NCI-H345 treated with DMSO at 0.1 percent for 48 hours (cell line): Measurements from ENCODE around the gene CFAP221.

Experiments used
- DNase-seq: peaks from one replicate; lab custom pipeline; 2025; ENCODE audit not compliant: unreplicated experiment; lab: John Stamatoyannopoulos, UW

The CFAP221 gene

DNA sequence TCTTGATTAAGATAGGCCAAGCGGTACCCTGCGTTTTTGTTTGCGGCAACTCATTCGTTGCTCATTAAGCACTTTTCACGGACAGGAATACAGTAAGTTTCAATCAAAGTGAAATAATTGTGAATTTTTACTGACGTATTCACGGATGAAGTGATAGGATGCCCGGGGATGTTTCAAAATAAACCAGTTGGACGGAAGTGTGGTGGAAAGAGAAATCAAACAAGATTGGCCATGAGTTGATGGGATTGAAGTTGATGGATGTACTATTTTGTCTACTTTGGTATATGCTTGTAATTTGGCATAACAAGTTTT, 135.2 kb downstream of the CFAP221 start:
- DNase-seq: no peak

DNA sequence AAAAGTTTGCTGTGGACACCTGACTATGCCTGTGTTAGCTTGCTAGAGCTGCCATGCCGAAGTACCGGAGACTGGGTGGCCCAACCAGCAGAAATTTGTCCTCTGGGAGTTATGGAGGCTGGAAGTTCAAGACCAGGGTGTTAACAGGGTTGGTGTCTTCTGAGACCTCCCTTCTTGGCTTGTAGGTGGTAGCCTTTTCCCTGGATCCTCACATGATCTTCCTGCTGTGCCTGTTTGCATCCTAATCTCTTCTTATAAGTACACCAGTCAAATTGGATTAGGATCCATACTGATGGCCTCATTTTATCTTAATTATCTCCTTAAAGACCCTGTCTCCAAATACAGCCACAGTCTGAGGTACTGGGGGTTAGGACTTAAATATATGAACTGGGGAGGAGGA, 135.6 kb downstream of the CFAP221 start:
- DNase-seq: no peak

DNA sequence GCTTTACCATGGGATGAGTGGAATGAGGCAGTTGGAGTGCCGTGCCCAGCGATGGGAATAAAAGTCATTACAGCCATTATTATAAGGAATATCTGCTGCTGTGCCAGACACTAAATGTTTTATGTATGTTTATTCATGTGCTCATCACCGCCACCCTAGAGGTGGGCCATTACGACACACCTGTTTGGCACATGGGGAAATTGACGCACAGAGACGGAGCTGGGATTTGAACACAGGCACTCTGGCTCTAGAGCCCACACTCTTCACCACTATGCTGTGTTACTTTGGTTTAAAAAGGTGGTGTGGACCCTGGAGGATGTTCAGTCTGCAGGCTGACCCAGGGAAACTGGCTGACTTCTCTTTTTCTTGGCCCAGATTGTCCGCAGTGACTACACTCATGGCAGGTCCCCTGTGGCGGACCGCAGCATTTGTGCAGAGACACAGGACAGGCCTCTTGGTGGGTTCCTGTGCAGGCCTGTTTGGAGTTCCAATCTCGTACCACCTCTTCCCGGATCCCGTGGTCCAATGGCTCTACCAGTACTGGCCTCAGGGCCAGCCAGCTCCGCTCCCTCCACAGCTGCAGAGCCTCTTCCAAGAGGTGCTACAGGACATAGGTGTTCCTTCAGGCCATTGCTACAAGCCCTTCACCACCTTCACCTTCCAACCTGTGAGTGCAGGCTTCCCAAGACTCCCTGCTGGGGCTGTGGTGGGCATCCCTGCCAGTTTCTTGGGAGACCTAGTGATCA, 136.4 kb downstream of the CFAP221 start:
- no peak for DNase-seq

DNA sequence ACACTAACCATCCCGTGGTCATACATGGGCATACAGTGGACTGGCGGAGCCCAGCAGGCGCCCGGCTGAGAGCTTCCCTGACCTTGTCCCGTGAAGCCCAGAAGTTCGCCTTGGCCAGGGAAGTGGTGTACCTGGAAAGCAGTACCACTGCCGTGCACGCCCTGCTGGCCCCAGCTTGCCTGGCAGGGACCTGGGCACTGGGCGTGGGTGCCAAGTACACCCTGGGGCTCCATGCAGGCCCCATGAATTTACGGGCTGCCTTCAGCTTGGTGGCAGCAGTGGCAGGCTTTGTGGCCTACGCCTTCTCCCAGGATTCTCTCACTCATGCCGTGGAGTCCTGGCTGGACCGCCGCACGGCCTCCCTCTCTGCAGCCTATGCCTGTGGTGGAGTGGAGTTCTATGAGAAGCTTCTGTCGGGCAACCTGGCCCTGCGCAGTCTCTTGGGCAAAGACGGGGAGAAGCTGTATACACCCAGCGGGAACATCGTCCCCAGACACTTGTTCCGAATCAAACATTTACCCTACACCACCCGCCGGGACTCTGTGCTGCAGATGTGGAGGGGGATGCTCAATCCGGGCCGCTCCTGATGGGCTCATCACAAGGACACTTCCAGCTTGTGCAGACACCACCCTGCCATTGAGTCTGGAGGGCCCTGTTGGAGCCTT, 137.1 kb downstream of the CFAP221 start:
- DNase-seq: no peak

- DNase-seq: no peak
Observed at GRCh38 chr2:119681868-119682220, 137.6 kb downstream of the CFAP221 start.

DNA sequence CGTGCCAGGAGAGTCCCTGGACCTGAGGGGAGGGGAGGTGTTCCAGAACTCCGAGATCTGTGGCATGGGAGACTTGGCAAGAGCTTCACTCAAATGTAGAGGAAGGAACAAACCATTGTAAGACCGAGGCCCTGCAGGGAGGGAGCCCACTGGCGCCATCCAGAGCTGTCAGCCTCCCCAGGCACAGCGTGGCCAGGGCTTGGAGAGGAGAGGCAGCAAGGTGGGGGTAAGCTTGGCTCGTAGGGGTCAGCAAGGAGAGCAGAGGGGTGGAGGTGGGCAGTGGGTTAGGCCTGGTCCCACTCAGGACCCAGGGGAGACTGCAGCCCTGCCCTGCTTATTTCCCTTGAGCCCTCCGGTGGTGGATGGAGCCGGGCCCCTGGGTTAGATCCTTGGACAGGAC, 138.3 kb downstream of the CFAP221 start:
- no peak for DNase-seq

- DNase-seq: no peak
Observed at GRCh38 chr2:119683074-119683712, 138.9 kb downstream of the CFAP221 start.

GRCh38 chr2:119683713-119684443, 139.6 kb downstream of the CFAP221 start:
- DNase-seq: no peak

GRCh38 chr2:119684518-119684917, 140.3 kb downstream of the CFAP221 start:
- DNase-seq: no peak

DNA sequence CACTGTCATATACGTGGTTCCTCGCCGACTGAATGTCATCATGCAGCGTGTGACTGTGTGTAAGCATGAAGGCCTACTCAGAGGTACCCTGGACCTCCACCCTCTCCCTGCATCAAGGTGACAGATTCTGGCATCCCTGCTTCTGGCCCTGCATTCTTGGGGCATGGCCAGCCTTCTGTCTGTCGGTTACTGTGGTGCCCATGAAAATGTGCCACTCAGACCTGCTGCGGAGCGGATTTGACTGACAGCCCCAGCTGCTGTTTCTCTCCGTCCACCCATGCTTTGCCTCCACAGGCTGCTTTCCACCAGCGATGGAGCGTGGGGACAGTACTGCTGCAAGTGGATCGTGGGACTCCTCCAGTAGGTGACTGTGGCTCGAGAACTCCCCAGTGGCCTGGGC, 144.4 kb downstream of the CFAP221 start:
- no peak for DNase-seq

DNA sequence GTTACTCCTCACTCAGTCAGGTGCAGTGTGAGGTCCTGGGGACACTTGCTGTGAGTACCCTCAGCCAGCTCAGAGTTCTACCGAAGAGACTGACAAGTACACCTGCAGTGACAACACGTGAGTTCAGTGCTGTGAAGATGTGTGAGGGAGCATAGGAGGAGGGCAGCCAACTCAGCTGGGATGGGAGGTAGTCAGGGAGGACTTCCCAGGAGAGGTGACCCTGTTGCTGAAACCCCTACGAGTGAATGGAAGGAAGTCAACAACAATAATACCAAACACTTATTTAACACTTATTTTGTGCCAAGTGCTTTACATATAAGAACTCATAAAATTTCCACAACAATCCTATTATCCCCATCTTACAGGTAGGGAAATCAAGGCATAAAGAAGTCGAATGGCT, 145.0 kb downstream of the CFAP221 start:
- no peak for DNase-seq

DNA sequence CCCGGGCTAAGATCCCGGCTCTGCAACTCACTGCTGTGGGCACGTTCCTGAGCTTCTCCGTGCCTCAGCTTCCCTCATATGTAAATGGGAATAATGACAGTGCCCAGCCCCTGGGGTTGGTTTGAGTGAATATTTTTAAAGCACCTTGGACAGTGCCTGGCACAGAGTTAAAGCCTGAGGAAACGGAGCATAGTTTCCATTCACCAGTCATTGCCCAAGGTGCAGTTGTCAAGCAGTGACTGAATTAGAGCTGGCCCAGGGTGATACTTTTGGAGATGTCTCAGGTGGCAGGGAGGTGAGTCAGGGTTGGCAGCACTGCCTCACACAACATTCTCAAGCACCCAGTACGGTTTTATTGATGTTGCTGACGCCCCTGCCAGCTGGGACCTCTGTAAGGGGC, 146.9 kb downstream of the CFAP221 start:
- no peak for DNase-seq

DNA sequence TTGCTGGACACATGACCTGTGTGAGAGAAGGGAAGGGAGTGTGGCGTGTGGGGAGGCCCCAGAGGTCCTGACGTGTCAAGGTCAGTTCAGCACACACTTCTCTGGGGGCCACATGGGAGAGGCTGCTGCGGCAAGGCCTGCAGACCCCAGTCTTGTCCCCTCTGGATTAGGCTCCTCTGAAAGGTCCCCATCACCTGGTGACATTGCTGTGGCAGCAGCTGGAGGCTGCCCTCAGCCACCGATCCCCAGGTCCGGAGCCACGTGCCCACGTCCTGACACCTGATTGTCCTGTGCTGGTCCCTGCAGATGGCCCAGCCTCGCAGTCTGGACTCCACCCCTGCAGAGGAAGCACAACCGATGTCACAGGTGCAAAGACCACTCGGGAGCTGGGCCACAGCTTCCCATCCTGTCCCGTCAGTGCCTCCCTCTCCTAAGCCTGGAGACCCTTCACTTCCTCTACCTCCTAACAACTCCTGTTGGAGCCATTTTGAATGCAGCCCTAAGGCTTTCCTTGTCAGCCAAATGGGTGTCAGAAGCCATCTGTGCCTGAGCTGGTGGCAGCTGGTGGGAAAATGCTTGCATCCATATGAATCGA, 147.5 kb downstream of the CFAP221 start:
- DNase-seq: no peak

- no peak for DNase-seq
Observed at GRCh38 chr2:119692310-119692709, 148.1 kb downstream of the CFAP221 start.

DNA sequence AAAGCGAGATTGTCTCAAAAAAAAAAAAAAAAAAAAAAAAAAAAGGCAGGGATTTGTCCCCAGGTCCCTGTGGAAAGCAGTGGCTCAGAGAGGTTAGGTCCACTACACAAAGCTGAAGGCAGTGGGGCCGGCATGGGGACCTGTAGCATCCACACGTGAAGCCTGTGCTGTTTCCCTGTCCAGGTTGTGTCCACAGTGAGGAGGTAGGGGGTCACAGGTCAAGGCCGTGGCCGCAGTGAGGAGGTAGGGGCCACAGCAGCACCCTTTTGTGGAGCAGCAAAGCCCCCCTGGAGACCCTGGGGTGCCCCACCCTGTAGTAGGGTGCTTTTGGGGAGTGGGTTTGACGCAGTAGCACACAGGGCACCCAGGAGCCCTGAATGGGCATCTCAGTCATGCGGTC, 148.7 kb downstream of the CFAP221 start:
- DNase-seq: no peak

GRCh38 chr2:119693567-119693966, 149.3 kb downstream of the CFAP221 start:
- DNase-seq: no peak

GRCh38 chr2:119693967-119694366, 149.7 kb downstream of the CFAP221 start:
- DNase-seq: no peak

- no peak for DNase-seq
Observed at GRCh38 chr2:119694470-119694844, 150.2 kb downstream of the CFAP221 start.

- DNase-seq: peak; percentile 10
Observed at GRCh38 chr2:119694845-119695521, 150.7 kb downstream of the CFAP221 start.

- no peak for DNase-seq
Observed at GRCh38 chr2:119696005-119696404, 151.8 kb downstream of the CFAP221 start.

- no peak for DNase-seq
Observed at GRCh38 chr2:119696494-119697030, 152.3 kb downstream of the CFAP221 start.
